Stimulated activated CD4-positive, alpha-beta T cell treated with anti-CD3 and anti-CD28 coated beads, Interleukin-1b, Interleukin-23, amount 100 ng/mL, for 4 hours (primary cell): Measurements from ENCODE around the gene KLRG1.

ENCODE experiments used
- DNase-seq, 2 donors: peaks; one replicate each; pipeline ENCODE4 v3.0.0-alpha.2; 2020; ENCODE audit warnings: low read depth in 2 of 2

Gene KLRG1

GRCh38 chr12:8989413-8989812, at the start of gene KLRG1:
Gene KLRG1 (plus strand): TSS chr12:8989546. CDS start chr12:8989636, 90 bp downstream.
- DNase-seq, result no peak

GRCh38 chr12:8941691-8942478, 47.5 kb upstream of the KLRG1 start:
- no peak for DNase-seq

GRCh38 chr12:8943565-8944186, 45.7 kb upstream of the KLRG1 start:
- DNase-seq, result no peak

- no peak for DNase-seq
Observed at GRCh38 chr12:8946733-8947132, 42.6 kb upstream of the KLRG1 start.

GRCh38 chr12:8947737-8948136, 41.6 kb upstream of the KLRG1 start:
- DNase-seq, result no peak

GRCh38 chr12:8948701-8949341, 40.5 kb upstream of the KLRG1 start:
- DNase-seq, result no peak

GRCh38 chr12:8949342-8950220, 39.8 kb upstream of the KLRG1 start, which contains the start of gene M6PR:
Gene M6PR (minus strand): TSS chr12:8949645. CDS start chr12:8946404, 3,241 bp downstream.
- peak; percentile 75 to 79 for DNase-seq

- no peak for DNase-seq
Observed at GRCh38 chr12:8950221-8950527, 39.2 kb upstream of the KLRG1 start.

- no peak for DNase-seq
Observed at GRCh38 chr12:8950702-8951478, 38.5 kb upstream of the KLRG1 start.

- DNase-seq, result no peak
Observed at GRCh38 chr12:8951744-8952143, 37.6 kb upstream of the KLRG1 start.

GRCh38 chr12:8953773-8954402, 35.5 kb upstream of the KLRG1 start:
- peak in 1 of 2 donors; percentile 34 for DNase-seq

GRCh38 chr12:8956073-8956472, 33.3 kb upstream of the KLRG1 start:
- DNase-seq, result no peak

- no peak for DNase-seq
Observed at GRCh38 chr12:8956772-8957171, 32.6 kb upstream of the KLRG1 start.

GRCh38 chr12:8957561-8957960, 31.8 kb upstream of the KLRG1 start:
- no peak for DNase-seq

- DNase-seq, result no peak
Observed at GRCh38 chr12:8958066-8958465, 31.3 kb upstream of the KLRG1 start.

- no peak for DNase-seq
Observed at GRCh38 chr12:8960176-8960575, 29.2 kb upstream of the KLRG1 start.

GRCh38 chr12:8968761-8969160, 20.6 kb upstream of the KLRG1 start:
- no peak for DNase-seq

GRCh38 chr12:8969861-8970411, 19.4 kb upstream of the KLRG1 start:
- no peak for DNase-seq

- no peak for DNase-seq
Observed at GRCh38 chr12:8970432-8970831, 18.9 kb upstream of the KLRG1 start.

- DNase-seq, result no peak
Observed at GRCh38 chr12:8980137-8980536, 9.2 kb upstream of the KLRG1 start.
